ENCODE measurements around the gene IGLL5. TPM values are rescaled to one million over a fixed set of nuclear protein-coding genes. Genes with fewer than 3 reads are reported as not detected.

IGLL5 gene
- total RNA-seq, 1 experiment from 2014 or later = not detected

GRCh38 chr22:22842085-22842484 lies 45.5 kb upstream of the IGLL5 start:
- Histone ChIP-seq H3F3A (ENCODE audit: low read length, unreplicated experiment) (no peaks in the 10 kb centered on the region), H3K4me3 (ENCODE audit: low read length) (no peak overlapping the region), H3K36me3 (ENCODE audit: low read depth, low read length) (no peaks in the 10 kb centered on the region), H3K9me3 (ENCODE audit: low read length) (no peaks in the 10 kb centered on the region), H3K79me2 (ENCODE audit: low read length) (no peaks in the 10 kb centered on the region), H3K27ac (ENCODE audit: low read length) (no peak overlapping the region), H3K4me1 (ENCODE audit: insufficient read depth, low read length) (no peaks in the 10 kb centered on the region), H3K4me2 (ENCODE audit: low read length) (no peak overlapping the region), H4K20me1 (ENCODE audit: low read length) (no peaks in the 10 kb centered on the region), H3K9me2 (replicated peaks; ENCODE audit: low read length) (no peaks in the 10 kb centered on the region), H2AFZ (ENCODE audit: low read length) (no peak overlapping the region), H3K9ac (ENCODE audit: low read length) (no peak overlapping the region), H3K27me3 (ENCODE audit: low read length) (peaks cover 40% of the 10 kb centered on the region)
- DNase-seq = no peak
- no TSS peak for BruUV-seq (replicated peaks)
- TF ChIP-seq EZH2phosphoT487 (IDR thresholded peaks at IDR 0.05; ENCODE audit: borderline replicate concordance, low read length) (no peak), CTCF (conservative IDR thresholded peaks at IDR 0.05; ENCODE audit: low read depth, low read length) (no peak), EZH2 (IDR thresholded peaks at IDR 0.05; ENCODE audit: low read length, unreplicated experiment) (no peak)
- ChIA-PET CTCF (no interaction called here), POLR2A (ENCODE audit: unreplicated experiment) (no interaction called here)
- intact Hi-C loops (cut with micrococcal nuclease) = no loop called here
- ATAC-seq = no peak

- Histone ChIP-seq H3K9ac (ENCODE audit: low read length) (no peak overlapping the region), H3K27ac (ENCODE audit: low read length) (no peak overlapping the region), H3F3A (ENCODE audit: low read length, unreplicated experiment) (no peaks in the 10 kb centered on the region), H3K27me3 (ENCODE audit: low read length) (peaks cover 32% of the 10 kb centered on the region), H3K4me3 (ENCODE audit: low read length) (no peak overlapping the region), H4K20me1 (ENCODE audit: low read length) (no peaks in the 10 kb centered on the region), H3K4me2 (ENCODE audit: low read length) (no peak overlapping the region), H3K4me1 (ENCODE audit: insufficient read depth, low read length) (no peaks in the 10 kb centered on the region), H3K36me3 (ENCODE audit: low read depth, low read length) (no peaks in the 10 kb centered on the region; the same call in 1 of the 2 replicates), H3K79me2 (ENCODE audit: low read length) (no peaks in the 10 kb centered on the region), H3K9me2 (replicated peaks; ENCODE audit: low read length) (no peaks in the 10 kb centered on the region), H3K9me3 (ENCODE audit: low read length) (no peaks in the 10 kb centered on the region), H2AFZ (ENCODE audit: low read length) (no peak overlapping the region)
- DNase-seq (no peak), ATAC-seq (no peak)
- TF ChIP-seq CTCF (conservative IDR thresholded peaks at IDR 0.05; ENCODE audit: low read depth, low read length) (no peak), EZH2phosphoT487 (IDR thresholded peaks at IDR 0.05; ENCODE audit: borderline replicate concordance, low read length) (no peak), EZH2 (IDR thresholded peaks at IDR 0.05; ENCODE audit: low read length, unreplicated experiment) (no peak)
- intact Hi-C loops (cut with micrococcal nuclease) = no loop called here
- ChIA-PET POLR2A (ENCODE audit: unreplicated experiment) (no interaction called here), CTCF (no interaction called here)
- no TSS peak for BruUV-seq (replicated peaks)
Observed at GRCh38 chr22:22843848-22844247, 43.8 kb upstream of the IGLL5 start.

GRCh38 chr22:22847241-22847640 lies 40.4 kb upstream of the IGLL5 start:
- H3K36me3 ChIP-seq (ENCODE audit: low read depth, low read length) = no peaks in the 10 kb centered on the region; the same call in 1 of the 2 replicates
- no peak overlapping the region for H2AFZ ChIP-seq (ENCODE audit: low read length)
- ChIA-PET CTCF (no interaction called here), POLR2A (ENCODE audit: unreplicated experiment) (interaction anchor here (0.7 kb wide), 1 partner anchor 15 kb away, joined by 5 read pairs; no protein-coding TSS in a partner anchor)
- BruUV-seq (replicated peaks) = no TSS peak
- intact Hi-C loops (cut with micrococcal nuclease) = no loop called here
- no peak overlapping the region for H3K4me2 ChIP-seq (ENCODE audit: low read length)
- no peaks in the 10 kb centered on the region for H3F3A ChIP-seq (ENCODE audit: low read length, unreplicated experiment)
- no peaks in the 10 kb centered on the region for H3K9me3 ChIP-seq (ENCODE audit: low read length)
- H3K9ac ChIP-seq (ENCODE audit: low read length) = no peak overlapping the region
- H3K27ac ChIP-seq (ENCODE audit: low read length) = no peak overlapping the region
- TF ChIP-seq CTCF (conservative IDR thresholded peaks at IDR 0.05; ENCODE audit: low read depth, low read length) = no peak
- H3K27me3 ChIP-seq (ENCODE audit: low read length) = peaks cover 13% of the 10 kb centered on the region; the same call in 1 of the 2 replicates
- H3K4me3 ChIP-seq (ENCODE audit: low read length) = no peak overlapping the region
- no peak for ATAC-seq
- H3K9me2 ChIP-seq (replicated peaks; ENCODE audit: low read length) = no peaks in the 10 kb centered on the region
- H4K20me1 ChIP-seq (ENCODE audit: low read length) = no peaks in the 10 kb centered on the region
- no peak for DNase-seq
- no peaks in the 10 kb centered on the region for H3K4me1 ChIP-seq (ENCODE audit: insufficient read depth, low read length)
- H3K79me2 ChIP-seq (ENCODE audit: low read length) = no peaks in the 10 kb centered on the region

Data from PC-3 (cell line).